Ramos (cell line): Measurements from ENCODE around the gene FAM3B.

Experiments
- in situ Hi-C: fragments of 300-500 bp; cut with MboI; formaldehyde crosslinking; loops from one replicate; pipeline ENCODE4 v1.14.3; 2022; ENCODE audit warnings: low sequenced_read_pairs; ENCODE audit not compliant: unreplicated experiment

The FAM3B gene

GRCh38 chr21:41367301-41367944 is 50.8 kb downstream of the FAM3B start:
- in situ Hi-C loops: no loop called here

GRCh38 chr21:41367945-41368734 is 51.5 kb downstream of the FAM3B start:
- in situ Hi-C loops: no loop called here

- in situ Hi-C loops: no loop called here
Observed at GRCh38 chr21:41368735-41369104, 52.1 kb downstream of the FAM3B start.

GRCh38 chr21:41369105-41369919 is 52.7 kb downstream of the FAM3B start:
- in situ Hi-C loops: no loop called here

DNA sequence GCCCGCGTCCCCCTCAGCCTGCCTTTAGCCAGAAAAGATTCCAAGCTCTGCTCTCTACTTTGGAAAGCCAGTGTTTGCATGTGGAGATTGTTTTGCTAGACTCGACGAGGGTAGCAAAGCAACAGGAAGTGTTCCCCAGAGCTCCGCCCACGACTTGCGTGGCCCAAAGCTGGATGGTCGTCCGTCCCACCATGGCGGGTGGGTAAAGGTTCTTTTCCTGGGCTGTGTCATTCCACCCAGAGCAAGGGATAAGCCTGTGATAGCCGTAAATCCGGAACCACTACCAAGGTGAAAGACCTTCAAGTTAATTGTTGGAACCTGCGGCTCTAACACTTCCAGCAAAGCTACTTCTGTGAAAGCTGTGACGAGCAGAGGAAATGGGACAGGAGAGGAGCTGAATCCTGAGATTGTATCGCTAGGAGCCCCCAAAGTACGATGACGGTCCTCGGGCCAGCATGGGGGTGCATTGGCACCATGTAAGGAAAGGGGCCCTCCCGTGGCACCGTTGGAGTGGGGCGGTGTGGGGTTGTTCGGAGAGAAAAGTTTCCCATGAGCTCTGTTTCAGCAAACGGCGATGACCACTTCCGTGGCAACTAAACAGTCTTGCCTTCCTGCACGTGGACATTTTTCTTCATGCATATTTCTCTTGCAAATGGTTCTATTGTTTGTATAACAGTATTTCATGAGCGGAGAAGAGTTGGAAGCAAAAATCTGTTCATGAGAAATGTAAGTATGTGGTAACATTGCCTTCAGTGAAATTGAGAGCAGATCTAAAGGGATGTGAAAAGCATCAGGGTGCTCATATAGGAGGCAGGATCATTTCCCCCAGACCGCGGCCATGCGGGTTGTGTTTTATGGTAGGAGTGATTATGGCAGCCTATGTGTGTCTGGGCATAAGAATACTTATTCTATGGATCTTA is 53.6 kb downstream of the FAM3B start:
- in situ Hi-C loops: no loop called here

- in situ Hi-C loops: no loop called here
Observed at GRCh38 chr21:41370840-41371684, 54.5 kb downstream of the FAM3B start.

- in situ Hi-C loops: no loop called here
Observed at GRCh38 chr21:41371685-41372030, 55.1 kb downstream of the FAM3B start.

DNA sequence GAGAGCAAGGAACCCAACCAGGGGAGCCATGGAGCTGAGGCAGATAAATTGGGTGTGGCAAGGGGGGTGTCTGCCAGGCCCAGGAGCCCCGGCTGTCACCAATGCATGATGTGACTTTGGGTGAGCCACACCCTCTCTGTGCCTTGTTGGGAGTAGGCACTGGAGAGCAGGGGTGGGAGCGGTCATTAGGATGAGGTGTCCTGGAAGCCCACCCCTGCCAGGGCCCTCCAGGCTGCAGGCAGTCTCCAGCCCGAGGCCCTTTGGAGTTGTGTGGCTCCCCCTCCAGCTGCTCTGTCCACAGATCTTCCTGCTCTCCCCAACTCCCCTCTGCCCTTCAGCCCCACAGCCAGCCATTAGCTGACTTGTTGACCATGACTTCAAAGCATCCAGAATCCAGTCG is 56.7 kb downstream of the FAM3B start:
- in situ Hi-C loops: no loop called here

- in situ Hi-C loops: no loop called here
Observed at GRCh38 chr21:41373763-41374162, 57.2 kb downstream of the FAM3B start.

- in situ Hi-C loops: no loop called here
Observed at GRCh38 chr21:41374177-41374712, 57.6 kb downstream of the FAM3B start.

GRCh38 chr21:41374867-41375533 is 58.4 kb downstream of the FAM3B start:
- in situ Hi-C loops: no loop called here

- in situ Hi-C loops: no loop called here
Observed at GRCh38 chr21:41375875-41376274, 59.3 kb downstream of the FAM3B start.

DNA sequence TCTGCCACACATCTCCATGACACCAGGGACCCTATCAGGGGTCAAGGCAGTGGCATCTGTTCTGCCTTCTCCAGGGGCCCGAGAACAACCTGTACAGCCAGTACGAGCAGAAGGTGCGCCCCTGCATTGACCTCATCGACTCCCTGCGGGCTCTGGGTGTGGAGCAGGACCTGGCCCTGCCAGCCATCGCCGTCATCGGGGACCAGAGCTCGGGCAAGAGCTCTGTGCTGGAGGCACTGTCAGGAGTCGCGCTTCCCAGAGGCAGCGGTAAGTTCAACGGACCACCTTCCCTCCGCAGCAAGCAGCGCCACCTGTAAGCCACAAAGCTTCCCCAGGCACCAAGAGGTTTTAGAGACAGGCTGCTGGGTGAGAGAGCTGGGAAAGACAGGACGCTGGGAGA is 61.1 kb downstream of the FAM3B start:
- in situ Hi-C loops: no loop called here

DNA sequence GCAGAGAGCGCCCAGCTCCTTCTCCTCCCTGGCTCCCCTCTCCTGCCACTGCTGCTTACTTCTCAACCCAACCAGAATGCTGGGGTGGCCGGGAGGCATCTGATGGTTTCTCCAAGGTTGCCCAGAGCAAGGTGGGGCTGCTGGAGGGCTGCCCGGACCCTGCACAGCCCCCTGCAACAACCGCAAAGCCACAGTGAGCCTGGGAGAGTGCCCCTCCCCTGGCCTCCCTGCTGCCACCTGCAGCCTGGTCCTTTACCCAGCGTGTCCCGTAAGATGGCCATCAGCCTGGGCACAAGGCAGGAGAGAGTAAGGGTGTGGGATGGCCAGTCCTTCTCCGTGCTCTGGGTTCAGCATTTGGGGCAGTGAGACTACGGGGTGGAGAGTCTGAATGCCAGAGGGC is 62.2 kb downstream of the FAM3B start:
- in situ Hi-C loops: no loop called here

- in situ Hi-C loops: no loop called here
Observed at GRCh38 chr21:41379901-41380300, 63.3 kb downstream of the FAM3B start.

- in situ Hi-C loops: no loop called here
Observed at GRCh38 chr21:41381731-41382130, 65.1 kb downstream of the FAM3B start.

DNA sequence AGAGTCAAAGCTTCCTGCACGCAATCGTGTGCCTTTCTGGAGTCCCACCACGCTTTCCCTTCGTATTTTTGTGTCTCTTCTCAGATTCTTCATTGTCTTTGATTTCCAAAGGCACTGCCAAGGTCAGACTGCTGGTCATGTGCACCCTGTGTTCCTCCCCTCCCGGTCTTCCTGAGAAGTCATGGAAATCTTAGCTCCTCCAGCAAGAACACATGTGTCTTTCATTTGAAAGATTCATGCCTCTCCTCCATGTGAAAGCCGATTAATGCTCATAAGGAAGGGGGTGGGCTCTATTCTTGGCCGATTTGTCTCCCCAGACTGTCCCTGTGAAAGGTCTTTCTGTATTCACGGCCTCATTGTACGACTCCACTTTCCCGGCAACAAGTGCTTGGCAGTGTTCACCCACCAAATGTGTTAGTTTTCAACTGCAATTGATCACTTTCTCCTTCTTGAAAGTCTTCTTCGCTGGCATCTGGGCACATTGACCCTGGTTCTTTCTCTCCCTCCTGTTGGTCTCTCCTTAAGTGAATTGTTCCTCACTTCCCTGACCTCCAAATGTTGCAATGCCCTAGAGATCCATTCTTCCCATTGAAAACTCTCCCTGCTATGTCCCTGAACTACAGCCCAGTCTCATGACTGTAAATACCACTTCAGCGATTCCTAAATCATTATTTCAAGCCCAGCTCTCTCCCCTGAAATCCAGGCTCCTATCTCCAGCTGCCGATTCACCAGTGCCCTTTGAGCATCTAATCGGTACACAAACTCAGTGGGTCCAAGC is 70.6 kb downstream of the FAM3B start:
- in situ Hi-C loops: no loop called here

DNA sequence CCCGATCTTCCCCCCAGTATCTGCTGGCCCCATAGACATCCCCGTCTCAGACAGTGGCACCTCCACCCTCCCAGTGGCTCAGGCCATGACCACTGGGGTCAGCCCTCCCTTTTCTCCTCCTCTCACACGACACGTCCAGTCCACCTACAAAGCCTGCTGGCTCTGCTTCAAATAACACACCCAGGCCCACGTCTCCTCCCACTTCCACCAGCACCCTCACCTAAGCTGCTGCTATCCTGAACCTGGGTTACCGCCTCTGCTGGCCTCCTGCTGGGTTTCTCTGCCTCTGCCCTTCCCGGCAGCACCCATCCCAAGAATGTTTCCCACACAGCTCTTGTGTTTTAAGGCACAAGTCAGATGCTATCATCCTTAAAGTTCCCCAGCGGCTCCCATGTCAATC is 71.2 kb downstream of the FAM3B start:
- in situ Hi-C loops: no loop called here
